Thyroid gland (tissue), 4 donors: ENCODE results near the gene RAD51C.
"Not testable (repeated sequence)": the region's sequence is repeated elsewhere in the genome, so short reads cannot be mapped to it uniquely, and the experiment has no call there.

Experiments used
- POLR2A ChIP-seq, 2 donors: fragments of 450-650 bp; IDR thresholded peaks; one replicate each; pipeline ENCODE4 v1.6.1; 2017; ENCODE audit warnings: antibody characterized with exemption in 2 of 2, mild to moderate bottlenecking in 2 of 2, moderate library complexity in 1 of 2
- TF ChIP-seq, protein P1 (sequence below), 6 experiments: fragments of 200-600 bp in 3 of 6; fragments of 450-650 bp in 3 of 6; sonication (generic) in 3 of 6; IDR thresholded peaks; one replicate each; pipeline ENCODE4 v1.5.1; 2016 to 2019; ENCODE audit warnings: antibody characterized with exemption in 6 of 6, mild to moderate bottlenecking in 2 of 6, inconsistent platforms in 1 of 6, moderate library complexity in 1 of 6

GRCh38 chr17:58659714-58660084, 32.7 kb upstream of the RAD51C start:
- TF ChIP-seq, protein P1, sequence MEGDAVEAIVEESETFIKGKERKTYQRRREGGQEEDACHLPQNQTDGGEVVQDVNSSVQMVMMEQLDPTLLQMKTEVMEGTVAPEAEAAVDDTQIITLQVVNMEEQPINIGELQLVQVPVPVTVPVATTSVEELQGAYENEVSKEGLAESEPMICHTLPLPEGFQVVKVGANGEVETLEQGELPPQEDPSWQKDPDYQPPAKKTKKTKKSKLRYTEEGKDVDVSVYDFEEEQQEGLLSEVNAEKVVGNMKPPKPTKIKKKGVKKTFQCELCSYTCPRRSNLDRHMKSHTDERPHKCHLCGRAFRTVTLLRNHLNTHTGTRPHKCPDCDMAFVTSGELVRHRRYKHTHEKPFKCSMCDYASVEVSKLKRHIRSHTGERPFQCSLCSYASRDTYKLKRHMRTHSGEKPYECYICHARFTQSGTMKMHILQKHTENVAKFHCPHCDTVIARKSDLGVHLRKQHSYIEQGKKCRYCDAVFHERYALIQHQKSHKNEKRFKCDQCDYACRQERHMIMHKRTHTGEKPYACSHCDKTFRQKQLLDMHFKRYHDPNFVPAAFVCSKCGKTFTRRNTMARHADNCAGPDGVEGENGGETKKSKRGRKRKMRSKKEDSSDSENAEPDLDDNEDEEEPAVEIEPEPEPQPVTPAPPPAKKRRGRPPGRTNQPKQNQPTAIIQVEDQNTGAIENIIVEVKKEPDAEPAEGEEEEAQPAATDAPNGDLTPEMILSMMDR (IDR thresholded peaks at IDR 0.05) = not testable (repeated sequence)
- TF ChIP-seq POLR2A (IDR thresholded peaks at IDR 0.05) = not testable (repeated sequence)
